K562 (cell line): ENCODE results near the gene CBLC. TPM values are rescaled to one million over a fixed set of nuclear protein-coding genes. Genes with fewer than 3 reads are reported as not detected.
A peak's percentile ranks its signal among the peaks of the same experiment; 100 is the strongest.

Experiments
- ASH1L ChIP-seq: fragments of 450-650 bp; IDR thresholded peaks from 2 replicates; pipeline ENCODE4 v1.6.1; 2018; ENCODE audit warnings: borderline replicate concordance, mild to moderate bottlenecking, low read depth; ENCODE audit not compliant: partially characterized antibody
- CBFB ChIP-seq: sonication (generic); formaldehyde crosslinking; IDR thresholded peaks from 2 replicates; pipeline ENCODE4 v1.4.0; 2020; ENCODE audit warnings: mild to moderate bottlenecking, missing genetic modification reagents
- DIDO1 ChIP-seq: fragments of 450-650 bp; IDR thresholded peaks from 2 replicates; pipeline ENCODE4 v1.6.1; 2016; ENCODE audit warnings: low read depth, missing biosample characterization, missing genetic modification characterization
- EP400 ChIP-seq: fragments of 450-650 bp; IDR thresholded peaks from 2 replicates; pipeline ENCODE4 v1.6.1; 2017; ENCODE audit warnings: antibody characterized with exemption, mild to moderate bottlenecking, moderate library complexity
- FOXM1 ChIP-seq, 2 experiments: fragments of 450-650 bp in 1 of 2; sonication (generic) in 1 of 2; formaldehyde crosslinking in 1 of 2; IDR thresholded peaks; 2 replicates each; pipeline versions ENCODE4 v1.6.1 to v1.9.0; 2017 to 2022; ENCODE audit warnings: low read depth in 2 of 2, mild to moderate bottlenecking in 2 of 2, missing genetic modification reagents in 1 of 2, moderate library complexity in 1 of 2
- HDAC3 ChIP-seq: fragments of 450-650 bp; IDR thresholded peaks from 2 replicates; pipeline ENCODE4 v1.6.1; 2018; ENCODE audit warnings: borderline replicate concordance, mild to moderate bottlenecking, moderate library complexity; ENCODE audit not compliant: partially characterized antibody
- NR1H2 ChIP-seq: sonication (generic); formaldehyde crosslinking; IDR thresholded peaks from 2 replicates; pipeline ENCODE4 v1.4.0; 2020; ENCODE audit warnings: mild to moderate bottlenecking, missing genetic modification reagents
- PHF20 ChIP-seq: fragments of 450-650 bp; IDR thresholded peaks from 2 replicates; pipeline ENCODE4 v1.6.1; 2018; ENCODE audit not compliant: partially characterized antibody
- POU5F1 ChIP-seq: fragments of 150-350 bp; IDR thresholded peaks from 2 replicates; pipeline ENCODE4 v1.6.1; 2014; ENCODE audit warnings: borderline replicate concordance, low read length, low read depth, mild to moderate bottlenecking; ENCODE audit not compliant: partially characterized antibody
- SETDB1 ChIP-seq: IDR thresholded peaks from one replicate; pipeline ENCODE4 v1.6.1; 2012; ENCODE audit warnings: low read length, control low read depth, inconsistent platforms
- SUPT5H ChIP-seq: fragments of 450-650 bp; IDR thresholded peaks from 2 replicates; pipeline ENCODE4 v1.6.1; 2016
- U2AF1 ChIP-seq: fragments of 200-400 bp; formaldehyde crosslinking; optimal IDR thresholded peaks from 2 replicates; pipeline ENCODE3; 2017; ENCODE audit warnings: mild to moderate bottlenecking, low read depth, low read length, moderate library complexity
- ZNF12 ChIP-seq: sonication (generic); formaldehyde crosslinking; IDR thresholded peaks from 2 replicates; pipeline ENCODE4 v1.4.0; 2020; ENCODE audit warnings: mild to moderate bottlenecking, missing genetic modification reagents
- ZNF124 ChIP-seq: sonication (generic); formaldehyde crosslinking; IDR thresholded peaks from 2 replicates; pipeline ENCODE4 v1.8.1; 2022; ENCODE audit warnings: missing genetic modification reagents
- ZNF274 ChIP-seq: IDR thresholded peaks from 2 replicates; pipeline ENCODE4 v1.6.1; 2011; ENCODE audit warnings: low read depth, mild to moderate bottlenecking, low read length, moderate library complexity, borderline replicate concordance
- polyA plus RNA-seq, 8 experiments: library from polyadenylated mRNA; depleted of rRNA in 4 of 8; stranded (reverse) in 5 of 8; unstranded in 3 of 8; fragments of >200 nt; fragmentation: Nextera tagmentation in 2 of 8; fragmentation: Illumina TruSeq in 1 of 8; extraction: Ambion mirVana in 2 of 8; extraction: Trizol in 1 of 8; gene quantifications; 2 replicates each; pipeline versions ENCODE4 v1.2.1 to v1.2.3, GENCODE V29; 2011 to 2014; ENCODE audit warnings: inconsistent platforms in 1 of 8, missing spikeins in 1 of 8
- total RNA-seq, 7 experiments: library from RNA; depleted of rRNA in 6 of 7; stranded (reverse); fragments of >200 nt in 6 of 7; fragmentation: Illumina TruSeq in 2 of 7; extraction: Trizol in 2 of 7; gene quantifications; 2 replicates each; pipeline versions ENCODE4 v1.2.1 to v1.2.3, GENCODE V29; 2011 to 2021; ENCODE audit warnings: low replicate concordance in 1 of 7
- TF ChIP-seq, protein P1 (sequence below): sonication (generic); formaldehyde crosslinking; IDR thresholded peaks from 2 replicates; pipeline ENCODE4 v1.8.0; 2022; ENCODE audit warnings: mild to moderate bottlenecking, missing genetic modification reagents
- TF ChIP-seq, protein P2 (sequence below): fragments of 450-650 bp; IDR thresholded peaks from 2 replicates; pipeline ENCODE4 v1.7.1; 2018; ENCODE audit warnings: mild to moderate bottlenecking, low read depth; ENCODE audit not compliant: partially characterized antibody
- TF ChIP-seq, protein P3 (sequence below): fragments of 250-450 bp; sonication (Bioruptor Pico); IDR thresholded peaks from 2 replicates; pipeline ENCODE4 v1.8.0; 2021; ENCODE audit warnings: moderate library complexity, mild to moderate bottlenecking, inconsistent platforms
- TF ChIP-seq, protein P4 (sequence below): fragments of 250-450 bp; sonication (Bioruptor Pico); IDR thresholded peaks from 2 replicates; pipeline ENCODE4 v1.8.0; 2022; ENCODE audit warnings: moderate library complexity, mild to moderate bottlenecking, inconsistent platforms
- TF ChIP-seq, protein P5 (sequence below): fragments of 450-650 bp; IDR thresholded peaks from 2 replicates; pipeline ENCODE4 v1.6.1; 2017; ENCODE audit warnings: mild to moderate bottlenecking, moderate library complexity
- TF ChIP-seq, protein P6 (sequence below), 3 experiments: fragments of 200-800 bp in 1 of 3; sonication (Bioruptor generic) in 1 of 3; sonication (generic) in 1 of 3; formaldehyde crosslinking in 1 of 3; IDR thresholded peaks; 2 replicates each; pipeline versions ENCODE4 v1.6.1 to v1.8.0; 2016 to 2022; ENCODE audit warnings: mild to moderate bottlenecking in 2 of 3, missing compliant biosample characterization in 2 of 3, missing genetic modification characterization in 2 of 3, missing genetic modification reagents in 1 of 3

The CBLC gene
- total and polyA plus RNA-seq, 9 of the 15 experiments (the other 6 are each of a cell fraction or from before 2014, with no cell fraction given) = 0.09 TPM; not detected in 8

DNA sequence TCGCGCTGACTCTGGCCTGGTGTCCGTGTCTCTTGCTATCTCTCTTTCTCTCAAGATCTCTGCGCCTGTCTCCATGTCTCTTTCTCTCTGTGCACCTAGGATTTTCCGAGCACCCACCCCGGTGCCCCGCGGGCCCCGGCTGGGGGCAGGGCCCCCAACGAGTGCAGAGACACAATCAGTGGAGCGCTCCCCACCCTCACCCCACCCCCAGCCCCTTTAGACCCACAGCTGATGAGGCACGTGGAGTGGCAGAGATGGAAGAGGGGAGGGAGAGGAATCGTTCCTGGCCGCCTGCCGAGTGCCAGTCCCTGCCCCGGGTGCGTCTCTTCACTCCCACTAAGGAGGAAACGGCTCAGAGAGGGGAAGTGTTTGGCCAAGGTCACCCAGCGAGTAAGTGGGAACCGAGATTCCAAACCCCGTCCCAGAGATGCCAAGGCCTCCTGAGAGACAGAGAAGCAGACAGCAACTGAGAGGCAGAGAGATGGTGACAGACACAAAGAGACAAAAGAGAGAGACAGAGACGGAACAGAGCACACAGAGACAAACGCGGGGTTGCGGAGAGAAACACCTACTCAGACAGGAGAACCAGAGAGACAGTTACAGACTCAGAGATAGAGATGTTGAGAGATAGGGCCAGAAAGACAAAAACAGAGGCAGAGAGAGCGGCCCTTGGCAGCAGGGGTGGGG lies 29.8 kb upstream of the CBLC start (continued):
- TF ChIP-seq, protein P1, sequence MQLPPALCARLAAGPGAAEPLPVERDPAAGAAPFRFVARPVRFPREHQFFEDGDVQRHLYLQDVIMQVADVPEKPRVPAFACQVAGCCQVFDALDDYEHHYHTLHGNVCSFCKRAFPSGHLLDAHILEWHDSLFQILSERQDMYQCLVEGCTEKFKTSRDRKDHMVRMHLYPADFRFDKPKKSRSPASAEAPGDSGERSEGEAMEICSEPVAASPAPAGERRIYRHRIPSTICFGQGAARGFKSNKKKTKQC = no peak
- TF ChIP-seq EP400 = peak; percentile 51; the same call in 1 of the 2 replicates
- TF ChIP-seq CBFB (CRISPR knock-in tag) = no peak
- no peak for TF ChIP-seq U2AF1
- TF ChIP-seq ASH1L = no peak
- TF ChIP-seq POU5F1 = no peak
- TF ChIP-seq, protein P2, sequence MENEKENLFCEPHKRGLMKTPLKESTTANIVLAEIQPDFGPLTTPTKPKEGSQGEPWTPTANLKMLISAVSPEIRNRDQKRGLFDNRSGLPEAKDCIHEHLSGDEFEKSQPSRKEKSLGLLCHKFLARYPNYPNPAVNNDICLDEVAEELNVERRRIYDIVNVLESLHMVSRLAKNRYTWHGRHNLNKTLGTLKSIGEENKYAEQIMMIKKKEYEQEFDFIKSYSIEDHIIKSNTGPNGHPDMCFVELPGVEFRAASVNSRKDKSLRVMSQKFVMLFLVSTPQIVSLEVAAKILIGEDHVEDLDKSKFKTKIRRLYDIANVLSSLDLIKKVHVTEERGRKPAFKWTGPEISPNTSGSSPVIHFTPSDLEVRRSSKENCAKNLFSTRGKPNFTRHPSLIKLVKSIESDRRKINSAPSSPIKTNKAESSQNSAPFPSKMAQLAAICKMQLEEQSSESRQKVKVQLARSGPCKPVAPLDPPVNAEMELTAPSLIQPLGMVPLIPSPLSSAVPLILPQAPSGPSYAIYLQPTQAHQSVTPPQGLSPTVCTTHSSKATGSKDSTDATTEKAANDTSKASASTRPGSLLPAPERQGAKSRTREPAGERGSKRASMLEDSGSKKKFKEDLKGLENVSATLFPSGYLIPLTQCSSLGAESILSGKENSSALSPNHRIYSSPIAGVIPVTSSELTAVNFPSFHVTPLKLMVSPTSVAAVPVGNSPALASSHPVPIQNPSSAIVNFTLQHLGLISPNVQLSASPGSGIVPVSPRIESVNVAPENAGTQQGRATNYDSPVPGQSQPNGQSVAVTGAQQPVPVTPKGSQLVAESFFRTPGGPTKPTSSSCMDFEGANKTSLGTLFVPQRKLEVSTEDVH = no peak
- no peak for TF ChIP-seq DIDO1 (tag)
- no peak for TF ChIP-seq ZNF12 (CRISPR knock-in tag)
- TF ChIP-seq, protein P3, sequence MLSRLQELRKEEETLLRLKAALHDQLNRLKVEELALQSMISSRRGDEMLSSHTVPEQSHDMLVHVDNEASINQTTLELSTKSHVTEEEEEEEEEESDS (CRISPR knock-in tag) = no peak
- TF ChIP-seq, protein P4, sequence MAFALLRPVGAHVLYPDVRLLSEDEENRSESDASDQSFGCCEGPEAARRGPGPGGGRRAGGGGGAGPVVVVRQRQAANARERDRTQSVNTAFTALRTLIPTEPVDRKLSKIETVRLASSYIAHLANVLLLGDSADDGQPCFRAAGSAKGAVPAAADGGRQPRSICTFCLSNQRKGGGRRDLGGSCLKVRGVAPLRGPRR (CRISPR knock-in tag) = no peak
- TF ChIP-seq SETDB1 = no peak
- 0 out of 2 replicates have a peak, but pooled peaks have one; percentile 20 for TF ChIP-seq FOXM1 (IDR thresholded peaks at IDR 0.05; ENCODE audit: low read depth)
- TF ChIP-seq FOXM1 (CRISPR knock-in tag; IDR thresholded peaks at IDR 0.05; ENCODE audit: low read depth) = no peak
- no peak for TF ChIP-seq NR1H2 (CRISPR knock-in tag)
- no peak for TF ChIP-seq ZNF274
- TF ChIP-seq PHF20 = no peak
- TF ChIP-seq ZNF124 (CRISPR knock-in tag) = no peak
- TF ChIP-seq, protein P5, sequence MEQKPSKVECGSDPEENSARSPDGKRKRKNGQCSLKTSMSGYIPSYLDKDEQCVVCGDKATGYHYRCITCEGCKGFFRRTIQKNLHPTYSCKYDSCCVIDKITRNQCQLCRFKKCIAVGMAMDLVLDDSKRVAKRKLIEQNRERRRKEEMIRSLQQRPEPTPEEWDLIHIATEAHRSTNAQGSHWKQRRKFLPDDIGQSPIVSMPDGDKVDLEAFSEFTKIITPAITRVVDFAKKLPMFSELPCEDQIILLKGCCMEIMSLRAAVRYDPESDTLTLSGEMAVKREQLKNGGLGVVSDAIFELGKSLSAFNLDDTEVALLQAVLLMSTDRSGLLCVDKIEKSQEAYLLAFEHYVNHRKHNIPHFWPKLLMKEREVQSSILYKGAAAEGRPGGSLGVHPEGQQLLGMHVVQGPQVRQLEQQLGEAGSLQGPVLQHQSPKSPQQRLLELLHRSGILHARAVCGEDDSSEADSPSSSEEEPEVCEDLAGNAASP = no peak
- TF ChIP-seq, protein P6, sequence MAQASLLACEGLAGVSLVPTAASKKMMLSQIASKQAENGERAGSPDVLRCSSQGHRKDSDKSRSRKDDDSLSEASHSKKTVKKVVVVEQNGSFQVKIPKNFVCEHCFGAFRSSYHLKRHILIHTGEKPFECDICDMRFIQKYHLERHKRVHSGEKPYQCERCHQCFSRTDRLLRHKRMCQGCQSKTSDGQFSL (CRISPR knock-in tag; IDR thresholded peaks at IDR 0.05) = peak; percentile 75
- TF ChIP-seq, protein P6 (tag; IDR thresholded peaks at IDR 0.05) = no peak
- peak; percentile 68; the same call in 1 of the 2 replicates for TF ChIP-seq SUPT5H
- TF ChIP-seq HDAC3 = no peak
